Caco-2 (cell line): ENCODE measurements around the gene LACTBL1. TPM values are rescaled to one million over a fixed set of nuclear protein-coding genes. Genes with fewer than 3 reads are reported as not detected.
"Not testable (repeated sequence)": the region's sequence is repeated elsewhere in the genome, so short reads cannot be mapped to it uniquely, and the experiment has no call there.

Source experiments
- BruUV-seq: library from RNA; stranded (reverse); fragments of 400-500 nt; replicated peaks from 2 replicates; lab custom pipeline; 2021; lab: Mats Ljungman, UMichigan
- CTCF ChIA-PET: fragments of 300-600 bp; sonication (Branson Sonifier 250); formaldehyde crosslinking; loops from one replicate; lab custom pipeline; 2022; ENCODE audit warnings: antibody characterized with exemption; lab: Charles Lee
- POLR2A ChIA-PET: fragments of 300-600 bp; sonication (Branson Sonifier 250); formaldehyde crosslinking; loops from one replicate; lab custom pipeline; 2022; ENCODE audit warnings: antibody characterized with exemption; lab: Charles Lee
- DNase-seq, 2 experiments: peaks; one replicate each; pipeline versions ENCODE4 v3.0.0 to v3.0.0-alpha.2; 2020 to 2022
- H3K27me3 ChIP-seq: replicated peaks from 2 replicates; pipeline ENCODE4 v1.6.0; 2011; ENCODE audit warnings: low read length; ENCODE audit not compliant: control insufficient read depth, insufficient read depth
- H3K36me3 ChIP-seq: 2 replicates; pipeline ENCODE4 v1.5.1; 2011; ENCODE audit warnings: low read length; ENCODE audit not compliant: control insufficient read depth, insufficient read depth
- H3K4me1 ChIP-seq: fragments of 250-450 bp; sonication (Bioruptor Pico); 2 replicates; pipeline ENCODE4 v1.5.1; 2020; ENCODE audit warnings: mild to moderate bottlenecking
- H3K4me3 ChIP-seq: 2 replicates; pipeline ENCODE4 v1.5.1; 2011; ENCODE audit warnings: low read depth, mild to moderate bottlenecking, control low read depth, low read length
- H3K9me3 ChIP-seq: fragments of 250-450 bp; sonication (Bioruptor Pico); 2 replicates; pipeline ENCODE4 v1.5.1; 2020; ENCODE audit warnings: mild to moderate bottlenecking, moderate library complexity
- H3K27ac Mint-ChIP-seq: one replicate; pipeline ENCODE4 v1.8.0; 2022; ENCODE audit warnings: mixed read lengths; ENCODE audit not compliant: unreplicated experiment
- H3K27me3 Mint-ChIP-seq: one replicate; pipeline ENCODE4 v1.8.0; 2022; ENCODE audit warnings: mixed read lengths; ENCODE audit not compliant: insufficient read depth, unreplicated experiment
- H3K36me3 Mint-ChIP-seq: one replicate; pipeline ENCODE4 v1.8.0; 2022; ENCODE audit warnings: mild to moderate bottlenecking, mixed read lengths; ENCODE audit not compliant: insufficient read depth, unreplicated experiment
- H3K4me1 Mint-ChIP-seq: one replicate; pipeline ENCODE4 v1.8.0; 2022; ENCODE audit warnings: low read depth, mixed read lengths; ENCODE audit not compliant: unreplicated experiment
- H3K4me3 Mint-ChIP-seq: one replicate; pipeline ENCODE4 v1.8.0; 2022; ENCODE audit warnings: mild to moderate bottlenecking, moderate library complexity, mixed read lengths; ENCODE audit not compliant: unreplicated experiment
- H3K9me3 Mint-ChIP-seq: one replicate; pipeline ENCODE4 v1.8.0; 2022; ENCODE audit warnings: mixed read lengths; ENCODE audit not compliant: unreplicated experiment
- CTCF ChIP-seq, 2 experiments: fragments of 200-600 bp in 1 of 2; IDR thresholded peaks; 1 replicate in 1 of 2; 2 replicates in 1 of 2; pipeline versions ENCODE4 v1.5.1 to v1.8.0; 2011 to 2022; ENCODE audit warnings: antibody characterized with exemption in 1 of 2, control low read depth in 1 of 2, inconsistent platforms in 1 of 2, low read depth in 1 of 2, low read length in 1 of 2, mild to moderate bottlenecking in 1 of 2, moderate library complexity in 1 of 2; ENCODE audit not compliant: insufficient read depth in 1 of 2, severe bottlenecking in 1 of 2, unreplicated experiment in 1 of 2
- intact Hi-C: fragments of 100-400 bp; cut with micrococcal nuclease; formaldehyde crosslinking; loops from one replicate; pipeline ENCODE4 v1.10.0; 2022; ENCODE audit not compliant: unreplicated experiment
- total RNA-seq: library from RNA; stranded (reverse); gene quantifications from 2 replicates; pipeline ENCODE4 v1.2.3, GENCODE V29; 2022

The LACTBL1 gene
- total RNA-seq, 1 experiment from 2014 or later = not detected

- H3K4me1 Mint-ChIP-seq = no peaks in the 10 kb centered on the region
- intact Hi-C loops = no loop called here
Observed at GRCh38 chr1:22983944-22984343, 11.3 kb upstream of the LACTBL1 start.

GRCh38 chr1:22980471-22980790 is 7.8 kb upstream of the LACTBL1 start:
- H3K9me3 ChIP-seq, POLR2A ChIA-PET, H3K4me1 ChIP-seq, BruUV-seq, H3K27me3 ChIP-seq, H3K4me1 Mint-ChIP-seq, H3K4me3 ChIP-seq, CTCF ChIA-PET, H3K9me3 Mint-ChIP-seq, DNase-seq, H3K27me3 Mint-ChIP-seq, H3K27ac Mint-ChIP-seq, H3K36me3 ChIP-seq, H3K4me3 Mint-ChIP-seq, H3K36me3 Mint-ChIP-seq, intact Hi-C loops: not testable (repeated sequence)

More at GRCh38 chr1:22983944-22984343, 11.3 kb upstream of the LACTBL1 start:
- H3K4me1 ChIP-seq = no peaks in the 10 kb centered on the region
- no peak overlapping the region for H3K27ac Mint-ChIP-seq
- no peaks in the 10 kb centered on the region for H3K27me3 ChIP-seq
- H3K9me3 ChIP-seq = no peaks in the 10 kb centered on the region
- H3K36me3 ChIP-seq = no peaks in the 10 kb centered on the region
- ChIA-PET POLR2A (no interaction called here), CTCF (no interaction called here)
- no peak overlapping the region for H3K4me3 ChIP-seq
- no TSS peak for BruUV-seq
- DNase-seq = no peak
- H3K4me3 Mint-ChIP-seq = no peak overlapping the region
- no peak for TF ChIP-seq CTCF (IDR thresholded peaks at IDR 0.05; ENCODE audit: insufficient read depth in 1 of 2, low read depth in 1 of 2, low read length in 1 of 2, severe bottlenecking in 1 of 2, unreplicated experiment in 1 of 2)
- no peaks in the 10 kb centered on the region for H3K27me3 Mint-ChIP-seq
- no peaks in the 10 kb centered on the region for H3K36me3 Mint-ChIP-seq
- H3K9me3 Mint-ChIP-seq = no peaks in the 10 kb centered on the region

- H3K27me3 Mint-ChIP-seq = peaks cover 3% of the 10 kb centered on the region
- no peaks in the 10 kb centered on the region for H3K4me1 ChIP-seq
- no peaks in the 10 kb centered on the region for H3K9me3 ChIP-seq
- H3K4me3 ChIP-seq = no peak overlapping the region
- BruUV-seq = no TSS peak
- H3K36me3 Mint-ChIP-seq = no peaks in the 10 kb centered on the region
- CTCF ChIA-PET = no interaction called here
- H3K9me3 Mint-ChIP-seq = no peaks in the 10 kb centered on the region
- no peak for TF ChIP-seq CTCF (IDR thresholded peaks at IDR 0.05; ENCODE audit: insufficient read depth in 1 of 2, low read depth in 1 of 2, low read length in 1 of 2, severe bottlenecking in 1 of 2, unreplicated experiment in 1 of 2)
- H3K27ac Mint-ChIP-seq = no peak overlapping the region
- no peaks in the 10 kb centered on the region for H3K36me3 ChIP-seq
- intact Hi-C loops = loop anchor here (5.0 kb wide), 1 partner anchor 109 kb away; no protein-coding TSS in a partner anchor
- no peak for DNase-seq
- no peaks in the 10 kb centered on the region for H3K27me3 ChIP-seq
- H3K4me1 Mint-ChIP-seq = peaks cover 8% of the 10 kb centered on the region
- no peak overlapping the region for H3K4me3 Mint-ChIP-seq
- POLR2A ChIA-PET = no interaction called here
Observed at GRCh38 chr1:22978299-22978698, 5.6 kb upstream of the LACTBL1 start.
